ENCODE measurements around the gene GRB2. TPM values are rescaled to one million over a fixed set of nuclear protein-coding genes. Genes with fewer than 3 reads are reported as not detected.

GRB2 gene
- total RNA-seq, 1 donor from 2014 or later = 65.7 TPM

- no peak overlapping the region for H3K27ac ChIP-seq
- no peak overlapping the region for H3K4me3 ChIP-seq
- TF ChIP-seq, protein P1, sequence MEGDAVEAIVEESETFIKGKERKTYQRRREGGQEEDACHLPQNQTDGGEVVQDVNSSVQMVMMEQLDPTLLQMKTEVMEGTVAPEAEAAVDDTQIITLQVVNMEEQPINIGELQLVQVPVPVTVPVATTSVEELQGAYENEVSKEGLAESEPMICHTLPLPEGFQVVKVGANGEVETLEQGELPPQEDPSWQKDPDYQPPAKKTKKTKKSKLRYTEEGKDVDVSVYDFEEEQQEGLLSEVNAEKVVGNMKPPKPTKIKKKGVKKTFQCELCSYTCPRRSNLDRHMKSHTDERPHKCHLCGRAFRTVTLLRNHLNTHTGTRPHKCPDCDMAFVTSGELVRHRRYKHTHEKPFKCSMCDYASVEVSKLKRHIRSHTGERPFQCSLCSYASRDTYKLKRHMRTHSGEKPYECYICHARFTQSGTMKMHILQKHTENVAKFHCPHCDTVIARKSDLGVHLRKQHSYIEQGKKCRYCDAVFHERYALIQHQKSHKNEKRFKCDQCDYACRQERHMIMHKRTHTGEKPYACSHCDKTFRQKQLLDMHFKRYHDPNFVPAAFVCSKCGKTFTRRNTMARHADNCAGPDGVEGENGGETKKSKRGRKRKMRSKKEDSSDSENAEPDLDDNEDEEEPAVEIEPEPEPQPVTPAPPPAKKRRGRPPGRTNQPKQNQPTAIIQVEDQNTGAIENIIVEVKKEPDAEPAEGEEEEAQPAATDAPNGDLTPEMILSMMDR (IDR thresholded peaks at IDR 0.05) = no peak
- no peaks in the 10 kb centered on the region for H3K27me3 ChIP-seq
- no peak for DNase-seq (ENCODE audit: low spot score in 2 of 2)
- H3K36me3 ChIP-seq = no peaks in the 10 kb centered on the region
- peaks cover 14 to 29% of the 10 kb centered on the region in 2 donors for H3K4me1 ChIP-seq
- intact Hi-C loops (cut with DNase I) = no loop called here
- H3K9me3 ChIP-seq = no peaks in the 10 kb centered on the region
Observed at GRCh38 chr17:75388476-75389030, 16.9 kb downstream of the GRB2 start.

DNA sequence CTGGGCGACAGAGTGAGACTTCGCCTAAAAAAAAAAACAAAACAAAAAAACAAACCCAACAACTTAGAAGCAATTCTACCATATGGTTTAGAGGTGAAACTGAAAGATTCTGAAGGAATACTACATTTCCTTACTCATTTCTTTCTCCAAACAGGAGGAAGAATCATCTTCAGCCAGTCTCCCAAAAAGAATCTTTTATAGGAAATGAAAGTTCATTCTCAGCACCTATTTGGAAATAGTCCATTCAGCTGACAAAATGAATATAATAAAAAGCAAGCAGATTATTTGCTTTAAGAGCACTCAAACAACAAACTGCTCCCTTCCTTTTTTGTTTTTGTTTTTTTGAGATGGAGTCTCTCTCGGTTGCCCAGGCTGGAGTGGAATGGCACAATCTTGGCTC lies 17.7 kb downstream of the GRB2 start:
- TF ChIP-seq, protein P1 (IDR thresholded peaks at IDR 0.05) = no peak
- no peaks in the 10 kb centered on the region for H3K36me3 ChIP-seq
- H3K4me1 ChIP-seq = peaks cover 8 to 29% of the 10 kb centered on the region in 2 donors
- no peak for DNase-seq (ENCODE audit: low spot score in 2 of 2)
- H3K27me3 ChIP-seq = no peaks in the 10 kb centered on the region
- intact Hi-C loops (cut with DNase I) = no loop called here
- H3K27ac ChIP-seq = no peak overlapping the region
- H3K4me3 ChIP-seq = no peak overlapping the region
- H3K9me3 ChIP-seq = no peaks in the 10 kb centered on the region

DNA sequence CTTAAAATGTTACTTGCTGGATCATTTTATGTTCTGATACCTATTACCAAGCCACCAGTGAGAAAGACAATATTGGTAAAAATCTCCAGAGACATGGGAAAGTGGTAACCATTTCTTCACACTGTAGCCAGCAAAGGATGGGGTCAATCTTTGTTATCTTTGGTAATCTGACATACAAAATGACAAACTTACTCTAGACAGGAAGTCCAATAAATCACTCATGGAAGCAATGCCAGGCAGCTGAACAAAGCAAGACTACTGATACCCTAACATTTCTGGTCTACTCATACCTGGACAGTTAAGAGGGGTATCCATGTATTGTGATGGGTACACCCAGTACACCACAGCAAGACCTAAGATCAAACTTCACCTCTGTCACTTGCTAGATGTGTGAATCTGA lies 19.0 kb downstream of the GRB2 start:
- H3K4me3 ChIP-seq = no peak overlapping the region
- no peak overlapping the region for H3K27ac ChIP-seq
- H3K36me3 ChIP-seq = no peaks in the 10 kb centered on the region
- intact Hi-C loops (cut with DNase I) = no loop called here
- H3K27me3 ChIP-seq = no peaks in the 10 kb centered on the region
- no peaks in the 10 kb centered on the region for H3K9me3 ChIP-seq
- H3K4me1 ChIP-seq = peaks cover 6 to 16% of the 10 kb centered on the region in 2 donors
- TF ChIP-seq, protein P1 (IDR thresholded peaks at IDR 0.05) = no peak
- no peak for DNase-seq (ENCODE audit: low spot score in 2 of 2)

DNA sequence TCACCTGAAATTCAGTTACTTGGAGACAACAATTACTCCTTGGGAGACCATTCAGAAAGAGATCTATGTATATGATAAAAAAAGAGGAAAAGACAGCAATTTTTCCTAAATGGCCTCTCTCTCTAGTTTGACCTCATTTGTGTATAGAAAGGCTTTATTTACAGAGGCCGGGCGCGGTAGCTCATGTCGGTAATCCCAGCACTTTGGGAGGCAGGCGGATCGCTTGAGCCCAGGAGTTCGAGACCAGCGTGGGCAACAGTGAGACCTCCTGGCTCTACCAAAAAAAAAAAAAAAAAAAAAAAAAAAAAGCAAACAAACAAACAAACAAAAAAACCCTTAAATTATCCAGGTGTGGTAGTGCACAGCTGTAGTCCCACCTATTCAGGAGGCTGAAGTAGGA lies 20.7 kb downstream of the GRB2 start:
- no peaks in the 10 kb centered on the region for H3K4me1 ChIP-seq
- H3K36me3 ChIP-seq = no peaks in the 10 kb centered on the region
- intact Hi-C loops (cut with DNase I) = no loop called here
- H3K9me3 ChIP-seq = no peaks in the 10 kb centered on the region
- TF ChIP-seq, protein P1 (IDR thresholded peaks at IDR 0.05) = no peak
- no peak overlapping the region for H3K4me3 ChIP-seq
- DNase-seq (ENCODE audit: low spot score in 2 of 2) = no peak
- H3K27me3 ChIP-seq = no peaks in the 10 kb centered on the region
- H3K27ac ChIP-seq = no peak overlapping the region

- Histone ChIP-seq H3K27ac (no peak overlapping the region), H3K4me3 (no peak overlapping the region), H3K4me1 (no peaks in the 10 kb centered on the region)
Observed at GRCh38 chr17:75383842-75384195, 21.7 kb downstream of the GRB2 start.

More at GRCh38 chr17:75383842-75384195, 21.7 kb downstream of the GRB2 start:
- intact Hi-C loops (cut with DNase I) = no loop called here
- no peak for DNase-seq (ENCODE audit: low spot score in 2 of 2)
- TF ChIP-seq, protein P1 (IDR thresholded peaks at IDR 0.05) = no peak
- H3K27me3 ChIP-seq = no peaks in the 10 kb centered on the region
- no peaks in the 10 kb centered on the region for H3K9me3 ChIP-seq
- no peaks in the 10 kb centered on the region for H3K36me3 ChIP-seq

Measured in ascending aorta (tissue), 2 donors.